Dendritic cell treated with granulocyte-macrophage colony-stimulating factor and Interleukin-4, amounts not matched to agents 40 ng/mL and 50 ng/mL, for 4 days (primary cell): ENCODE results near the gene CDHR1.
"Not testable (repeated sequence)": the region's sequence is repeated elsewhere in the genome, so short reads cannot be mapped to it uniquely, and the experiment has no call there.

ENCODE experiments used
- H3K27ac Mint-ChIP-seq: one replicate; pipeline ENCODE4 v1.8.0; 2022; ENCODE audit warnings: mild to moderate bottlenecking, mixed read lengths
- H3K27me3 Mint-ChIP-seq: one replicate; pipeline ENCODE4 v1.8.0; 2022; ENCODE audit warnings: mild to moderate bottlenecking, mixed read lengths
- H3K36me3 Mint-ChIP-seq: one replicate; pipeline ENCODE4 v1.8.0; 2022; ENCODE audit warnings: low read depth, mixed read lengths
- H3K4me1 Mint-ChIP-seq: one replicate; pipeline ENCODE4 v1.8.0; 2022; ENCODE audit warnings: low read depth, mixed read lengths
- H3K4me3 Mint-ChIP-seq: one replicate; pipeline ENCODE4 v1.8.0; 2022; ENCODE audit warnings: mild to moderate bottlenecking, moderate library complexity, mixed read lengths
- H3K9me3 Mint-ChIP-seq: one replicate; pipeline ENCODE4 v1.8.0; 2022; ENCODE audit warnings: mixed read lengths
- intact Hi-C: fragments of 100-400 bp; cut with micrococcal nuclease; formaldehyde crosslinking; loops from one replicate; pipeline ENCODE4 v1.15.0; 2022

The CDHR1 gene

DNA sequence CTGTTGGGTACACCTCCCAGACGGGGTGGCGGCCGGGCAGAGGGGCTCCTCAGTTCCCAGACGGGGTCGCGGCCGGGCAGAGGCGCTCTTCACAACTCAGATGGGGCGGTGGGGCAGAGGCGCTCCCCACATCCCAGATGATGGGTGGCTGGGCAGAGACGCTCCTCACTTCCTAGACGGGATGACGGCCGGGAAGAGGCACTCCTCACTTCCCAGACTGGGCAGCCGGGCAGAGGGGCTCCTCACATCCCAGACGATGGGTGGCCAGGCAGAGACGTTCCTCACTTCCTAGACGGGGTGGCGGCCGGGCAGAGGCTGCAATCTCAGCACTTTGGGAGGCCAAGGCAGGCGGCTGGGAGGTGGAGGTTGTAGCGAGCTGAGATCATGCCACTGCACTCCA is 14.0 kb upstream of the CDHR1 start:
- intact Hi-C loops, H3K36me3 Mint-ChIP-seq, H3K27me3 Mint-ChIP-seq, H3K9me3 Mint-ChIP-seq, H3K4me3 Mint-ChIP-seq, H3K27ac Mint-ChIP-seq, H3K4me1 Mint-ChIP-seq: not testable (repeated sequence)

- intact Hi-C loops = no loop called here
- H3K27me3 Mint-ChIP-seq = no peaks in the 10 kb centered on the region
- no peak overlapping the region for H3K27ac Mint-ChIP-seq
- H3K4me1 Mint-ChIP-seq = no peaks in the 10 kb centered on the region
- H3K36me3 Mint-ChIP-seq = no peaks in the 10 kb centered on the region
- no peaks in the 10 kb centered on the region for H3K9me3 Mint-ChIP-seq
- H3K4me3 Mint-ChIP-seq = no peak overlapping the region
Measured at GRCh38 chr10:84181631-84182030, 12.7 kb upstream of the CDHR1 start.

GRCh38 chr10:84184517-84184916 is 9.8 kb upstream of the CDHR1 start:
- no peaks in the 10 kb centered on the region for H3K36me3 Mint-ChIP-seq
- no peak overlapping the region for H3K4me3 Mint-ChIP-seq
- no peaks in the 10 kb centered on the region for H3K9me3 Mint-ChIP-seq
- H3K27me3 Mint-ChIP-seq = no peaks in the 10 kb centered on the region
- H3K27ac Mint-ChIP-seq = no peak overlapping the region
- intact Hi-C loops = no loop called here
- H3K4me1 Mint-ChIP-seq = no peaks in the 10 kb centered on the region

DNA sequence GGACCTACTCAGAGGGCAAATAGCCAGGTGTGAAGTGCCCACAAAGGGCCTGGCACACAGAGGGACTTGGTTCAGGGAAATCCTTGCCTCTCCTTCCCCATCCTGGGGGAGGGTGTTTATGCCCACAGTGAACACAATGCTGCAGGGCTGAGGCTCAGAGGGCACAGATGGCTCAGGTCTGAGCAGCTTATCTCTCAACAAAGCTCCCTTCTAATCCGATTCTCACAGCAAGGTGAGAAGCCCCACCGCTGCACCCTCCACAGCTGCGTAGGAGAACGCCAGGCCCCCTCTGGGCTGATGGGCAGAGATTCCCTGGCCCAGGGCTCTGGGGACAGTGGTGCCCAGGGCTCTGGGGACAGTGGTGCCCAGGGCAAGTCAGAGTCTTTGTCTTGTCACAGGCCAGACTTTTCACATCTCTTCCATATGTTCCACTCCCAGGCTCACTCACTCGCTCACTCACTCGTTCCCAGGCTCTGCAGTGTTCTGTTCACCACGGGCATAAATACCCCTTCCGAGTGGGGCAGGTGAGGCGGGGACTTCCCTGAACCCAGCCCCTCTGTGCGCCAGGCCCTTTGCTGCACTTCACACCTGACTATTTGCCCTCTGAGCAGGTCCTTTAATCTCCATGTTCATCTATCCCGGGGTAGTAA is 8.7 kb upstream of the CDHR1 start:
- Mint-ChIP-seq H3K9me3 (no peaks in the 10 kb centered on the region), H3K4me1 (no peaks in the 10 kb centered on the region), H3K27me3 (no peaks in the 10 kb centered on the region), H3K27ac (no peak overlapping the region), H3K36me3 (no peaks in the 10 kb centered on the region), H3K4me3 (no peak overlapping the region)
- intact Hi-C loops = no loop called here

DNA sequence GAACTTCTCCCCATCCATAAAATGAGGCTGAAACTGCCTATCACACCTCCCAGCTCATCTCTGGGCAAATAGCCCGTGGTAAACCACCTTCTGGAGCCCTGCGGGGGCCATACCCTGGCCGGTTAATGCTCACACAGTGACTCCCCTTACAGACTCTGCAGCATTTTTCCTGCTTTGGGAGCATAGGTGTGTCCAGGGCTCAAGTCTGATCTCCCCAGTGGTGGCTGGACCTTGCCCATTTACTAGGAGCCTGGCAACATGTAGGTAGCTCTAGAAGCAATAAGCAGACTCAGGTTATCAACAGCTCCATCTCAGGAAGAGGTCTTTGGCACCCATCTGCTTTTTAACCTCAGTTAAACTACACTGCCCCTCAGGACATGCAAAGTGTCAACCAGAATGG is 5.5 kb upstream of the CDHR1 start:
- H3K9me3 Mint-ChIP-seq = no peaks in the 10 kb centered on the region
- intact Hi-C loops = no loop called here

GRCh38 chr10:84190621-84191020 is 3.7 kb upstream of the CDHR1 start:
- Mint-ChIP-seq H3K9me3 (no peaks in the 10 kb centered on the region), H3K36me3 (no peaks in the 10 kb centered on the region), H3K4me3 (no peak overlapping the region), H3K27me3 (peaks cover 35% of the 10 kb centered on the region), H3K4me1 (no peaks in the 10 kb centered on the region), H3K27ac (no peak overlapping the region)
- intact Hi-C loops = no loop called here

More for the DNA sequence above, 5.5 kb upstream of the CDHR1 start:
- Mint-ChIP-seq H3K4me3 (no peak overlapping the region), H3K27me3 (peaks cover 18% of the 10 kb centered on the region), H3K27ac (no peak overlapping the region), H3K4me1 (no peaks in the 10 kb centered on the region), H3K36me3 (no peaks in the 10 kb centered on the region)

- H3K36me3 Mint-ChIP-seq = no peaks in the 10 kb centered on the region
- H3K27me3 Mint-ChIP-seq = peaks cover 39% of the 10 kb centered on the region
- H3K27ac Mint-ChIP-seq = no peak overlapping the region
Measured at GRCh38 chr10:84191106-84191505, 3.2 kb upstream of the CDHR1 start.

GRCh38 chr10:84193327-84193726 is 1.0 kb upstream of the CDHR1 start:
- intact Hi-C loops = no loop called here

More at GRCh38 chr10:84191106-84191505, 3.2 kb upstream of the CDHR1 start:
- intact Hi-C loops = no loop called here
- H3K4me3 Mint-ChIP-seq = no peak overlapping the region
- H3K4me1 Mint-ChIP-seq = no peaks in the 10 kb centered on the region
- H3K9me3 Mint-ChIP-seq = no peaks in the 10 kb centered on the region

GRCh38 chr10:84193846-84194423 is 402 bp upstream of the CDHR1 start:
- H3K27me3 Mint-ChIP-seq = peaks cover 62% of the 10 kb centered on the region
- H3K27ac Mint-ChIP-seq = no peak overlapping the region
- intact Hi-C loops = no loop called here
- H3K9me3 Mint-ChIP-seq = no peaks in the 10 kb centered on the region
- no peak overlapping the region for H3K4me3 Mint-ChIP-seq
- no peaks in the 10 kb centered on the region for H3K4me1 Mint-ChIP-seq
- no peaks in the 10 kb centered on the region for H3K36me3 Mint-ChIP-seq

More at GRCh38 chr10:84193327-84193726, 1.0 kb upstream of the CDHR1 start:
- Mint-ChIP-seq H3K9me3 (no peaks in the 10 kb centered on the region), H3K27me3 (peaks cover 58% of the 10 kb centered on the region), H3K4me3 (no peak overlapping the region), H3K27ac (no peak overlapping the region), H3K4me1 (no peaks in the 10 kb centered on the region), H3K36me3 (no peaks in the 10 kb centered on the region)

DNA sequence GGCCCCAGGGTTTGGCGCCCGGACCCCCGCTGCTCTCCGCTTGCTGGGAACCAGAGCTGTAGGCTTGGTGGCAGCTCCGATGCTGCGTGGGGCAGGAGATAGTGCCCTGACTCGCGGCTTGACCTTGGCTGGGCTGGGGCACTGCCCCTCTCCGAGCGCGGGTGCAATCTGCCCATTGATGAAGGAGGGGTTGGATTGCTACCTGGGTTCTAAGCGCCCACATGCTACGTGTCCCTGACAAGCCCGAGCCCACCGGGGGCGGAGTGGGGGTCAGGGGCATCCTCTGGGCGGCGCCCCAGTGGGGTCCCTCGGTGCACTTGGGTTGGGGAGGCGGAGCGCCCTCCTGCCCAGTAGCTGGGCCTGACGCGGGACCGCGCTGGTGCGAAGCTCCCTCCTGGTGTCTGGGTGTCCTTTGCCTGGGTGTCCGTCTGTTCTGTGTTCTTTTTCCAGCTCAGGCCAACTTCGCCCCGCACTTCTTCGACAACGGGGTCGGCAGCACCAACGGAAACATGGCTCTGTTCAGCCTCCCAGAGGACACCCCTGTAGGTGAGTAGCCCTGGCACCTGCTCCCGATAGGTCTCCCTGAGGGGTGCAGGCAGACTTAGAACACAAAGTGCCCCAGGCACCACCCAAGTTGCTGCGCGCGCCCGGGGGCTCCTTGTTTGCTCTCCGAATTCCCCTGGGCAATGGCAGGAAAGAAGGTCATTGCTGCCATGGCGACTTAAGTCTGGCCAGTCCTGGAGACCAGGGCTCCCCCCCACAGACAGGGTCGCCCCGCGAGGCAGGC is 900 bp downstream of the CDHR1 start:
- intact Hi-C loops = no loop called here
- Mint-ChIP-seq H3K27me3 (peaks cover 63% of the 10 kb centered on the region), H3K36me3 (no peaks in the 10 kb centered on the region), H3K4me1 (no peaks in the 10 kb centered on the region), H3K27ac (no peak overlapping the region), H3K4me3 (no peak overlapping the region), H3K9me3 (no peaks in the 10 kb centered on the region)

DNA sequence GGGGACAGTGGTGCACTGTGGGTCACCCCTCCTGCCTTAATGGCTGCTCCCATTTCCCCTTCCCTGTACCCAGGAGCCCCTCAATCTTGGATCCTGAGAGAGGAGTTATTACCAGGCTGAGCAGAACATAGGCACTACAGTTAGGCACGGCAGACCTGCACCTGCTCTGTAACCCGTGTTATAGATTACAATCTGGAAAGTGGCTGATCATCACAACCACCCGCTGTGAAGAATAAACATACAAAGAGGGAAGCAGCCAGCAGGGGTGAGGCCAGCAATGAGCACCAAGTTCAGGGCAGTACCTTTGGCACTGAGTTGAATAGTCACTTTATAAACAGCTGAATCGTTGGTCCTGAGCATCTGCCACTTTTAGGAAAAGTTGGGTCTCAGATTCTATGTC is 1.7 kb downstream of the CDHR1 start:
- Mint-ChIP-seq H3K36me3 (no peaks in the 10 kb centered on the region), H3K27me3 (peaks cover 65% of the 10 kb centered on the region), H3K9me3 (no peaks in the 10 kb centered on the region), H3K4me1 (no peaks in the 10 kb centered on the region), H3K27ac (no peak overlapping the region), H3K4me3 (no peak overlapping the region)
- intact Hi-C loops = no loop called here

GRCh38 chr10:84196941-84197340 is 2.6 kb downstream of the CDHR1 start:
- H3K4me1 Mint-ChIP-seq = no peaks in the 10 kb centered on the region
- H3K36me3 Mint-ChIP-seq = no peaks in the 10 kb centered on the region
- H3K27me3 Mint-ChIP-seq = peaks cover 63% of the 10 kb centered on the region
- no peak overlapping the region for H3K27ac Mint-ChIP-seq
- H3K4me3 Mint-ChIP-seq = no peak overlapping the region
- intact Hi-C loops = no loop called here
- no peaks in the 10 kb centered on the region for H3K9me3 Mint-ChIP-seq

- H3K9me3 Mint-ChIP-seq = no peaks in the 10 kb centered on the region
- no peaks in the 10 kb centered on the region for H3K4me1 Mint-ChIP-seq
- no peaks in the 10 kb centered on the region for H3K36me3 Mint-ChIP-seq
- no peak overlapping the region for H3K27ac Mint-ChIP-seq
- no peak overlapping the region for H3K4me3 Mint-ChIP-seq
- intact Hi-C loops = no loop called here
- peaks cover 56% of the 10 kb centered on the region for H3K27me3 Mint-ChIP-seq
Measured at GRCh38 chr10:84197643-84198042, 3.3 kb downstream of the CDHR1 start.

- H3K4me1 Mint-ChIP-seq = no peaks in the 10 kb centered on the region
- H3K27ac Mint-ChIP-seq = no peak overlapping the region
- H3K9me3 Mint-ChIP-seq = no peaks in the 10 kb centered on the region
- peaks cover 51% of the 10 kb centered on the region for H3K27me3 Mint-ChIP-seq
- H3K36me3 Mint-ChIP-seq = no peaks in the 10 kb centered on the region
- intact Hi-C loops = no loop called here
- H3K4me3 Mint-ChIP-seq = no peak overlapping the region
Measured at GRCh38 chr10:84198206-84198915, 4.0 kb downstream of the CDHR1 start.
